HCT116 (cell line): Measurements from ENCODE around the gene TRPC6. TPM values are rescaled to one million over a fixed set of nuclear protein-coding genes. Genes with fewer than 3 reads are reported as not detected.

Source experiments
- ATAC-seq: fragments of 200-7000 bp; cut with Tn5 transposase; 2 replicates; pipeline ENCODE4 v1.9.1; 2020; ENCODE audit warnings: mild to moderate bottlenecking, moderate library complexity
- BruUV-seq: library from RNA; stranded (reverse); fragments of 400-500 nt; replicated peaks from 2 replicates; lab custom pipeline; 2021; lab: Mats Ljungman, UMichigan
- CTCF ChIA-PET: fragments of 300-600 bp; sonication (Branson Sonifier 250); formaldehyde crosslinking; loops from one replicate; lab custom pipeline; 2021; ENCODE audit warnings: antibody characterized with exemption; lab: Charles Lee
- POLR2A ChIA-PET: fragments of 300-600, 350-600 bp; sonication (Branson Sonifier 250); formaldehyde crosslinking; loops from one replicate; lab custom pipeline; 2021; ENCODE audit warnings: antibody characterized with exemption; lab: Charles Lee
- RAD21 ChIA-PET, 2 experiments: fragments of 300-600 bp; sonication (Branson Sonifier 250); formaldehyde crosslinking; loops; one replicate each; lab custom pipeline; 2023; ENCODE audit warnings: low total read pairs in 2 of 2; ENCODE audit not compliant: uncharacterized antibody in 2 of 2, unreplicated experiment in 2 of 2, low non-redundant PET in 1 of 2; lab: Charles Lee
- DNase-seq: peaks from one replicate; pipeline ENCODE4 v3.0.0-alpha.2; 2010; ENCODE audit warnings: low read depth, low spot score
- H2AFZ ChIP-seq: fragments of 200-600 bp; shearing (Covaris generic), sonication (generic); 2 replicates; pipeline ENCODE4 v1.6.1; 2017; ENCODE audit warnings: low read depth, mixed run types, mixed read lengths, antibody characterized with exemption, low read length; ENCODE audit not compliant: poor library complexity, severe bottlenecking
- H3K27ac ChIP-seq: 2 replicates; pipeline ENCODE4 v1.5.1; 2012; ENCODE audit warnings: low read depth, low read length
- H3K27me3 ChIP-seq: fragments of 200-600 bp; sonication (generic); 2 replicates; pipeline ENCODE4 v1.6.1; 2016; ENCODE audit warnings: mixed run types, low read length, mixed read lengths; ENCODE audit not compliant: insufficient read depth
- H3K36me3 ChIP-seq, 2 experiments: fragments of 200-500 bp in 1 of 2; fragments of 200-600 bp in 1 of 2; sonication (Bioruptor generic) in 1 of 2; sonication (generic) in 1 of 2; 2 replicates each; pipeline versions ENCODE4 v1.5.1 to v1.6.1; 2014 to 2016; ENCODE audit warnings: low read length in 2 of 2, inconsistent platforms in 1 of 2, mixed read lengths in 1 of 2, mixed run types in 1 of 2; ENCODE audit not compliant: insufficient read depth in 2 of 2, control insufficient read depth in 1 of 2
- H3K4me1 ChIP-seq, 2 experiments: fragments of 200-600 bp in 1 of 2; sonication (generic) in 1 of 2; 2 replicates each; pipeline versions ENCODE4 v1.5.1 to v1.6.1; 2012 to 2017; ENCODE audit warnings: low read length in 2 of 2, inconsistent platforms in 1 of 2, mild to moderate bottlenecking in 1 of 2, mixed read lengths in 1 of 2, mixed run types in 1 of 2, moderate library complexity in 1 of 2; ENCODE audit not compliant: insufficient read depth in 2 of 2, control insufficient read depth in 1 of 2
- H3K4me2 ChIP-seq: fragments of 200-600 bp; sonication (generic); 2 replicates; pipeline ENCODE4 v1.6.1; 2017; ENCODE audit warnings: mixed run types, low read length, mixed read lengths
- H3K4me3 ChIP-seq, 2 experiments: fragments of 200-600 bp in 1 of 2; sonication (generic) in 1 of 2; replicated peaks in 1 of 2; 2 replicates each; pipeline ENCODE4 v1.5.1; 2011 to 2016; ENCODE audit warnings: low read length in 2 of 2, control low read depth in 1 of 2, low read depth in 1 of 2, mild to moderate bottlenecking in 1 of 2, mixed read lengths in 1 of 2, mixed run types in 1 of 2
- H3K79me2 ChIP-seq: fragments of 200-600 bp; sonication (generic); 2 replicates; pipeline ENCODE4 v1.6.1; 2017; ENCODE audit warnings: mild to moderate bottlenecking, mixed run types, low read length, moderate library complexity, mixed read lengths; ENCODE audit not compliant: insufficient read depth
- H3K9ac ChIP-seq: fragments of 200-600 bp; sonication (generic); 2 replicates; pipeline ENCODE4 v1.6.1; 2016; ENCODE audit warnings: low read length, mixed read lengths
- H3K9me2 ChIP-seq: fragments of 200-600 bp; sonication (generic), shearing (Covaris generic); 2 replicates; pipeline ENCODE4 v1.6.1; 2017; ENCODE audit warnings: mixed run types, mild to moderate bottlenecking, moderate library complexity; ENCODE audit not compliant: insufficient read depth
- H3K9me3 ChIP-seq, 2 experiments: fragments of 200-500 bp in 1 of 2; fragments of 200-600 bp in 1 of 2; sonication (Bioruptor generic) in 1 of 2; sonication (generic) in 1 of 2; 2 replicates each; pipeline ENCODE4 v1.6.1; 2014 to 2017; ENCODE audit warnings: low read length in 2 of 2, mixed read lengths in 2 of 2, inconsistent platforms in 1 of 2, low read depth in 1 of 2, mild to moderate bottlenecking in 1 of 2, mixed run types in 1 of 2, moderate library complexity in 1 of 2; ENCODE audit not compliant: control insufficient read depth in 1 of 2, insufficient read depth in 1 of 2
- H4K20me1 ChIP-seq: fragments of 200-600 bp; sonication (generic), shearing (Covaris generic); 2 replicates; pipeline ENCODE4 v1.6.1; 2017; ENCODE audit warnings: mixed run types, mild to moderate bottlenecking, moderate library complexity; ENCODE audit not compliant: insufficient read depth
- EGR1 ChIP-seq: IDR thresholded peaks from 2 replicates; pipeline ENCODE4 v1.6.1; 2012; ENCODE audit warnings: low read depth
- EZH2phosphoT487 ChIP-seq: fragments of 200-600 bp; IDR thresholded peaks from 2 replicates; pipeline ENCODE4 v1.6.1; 2018; ENCODE audit warnings: antibody characterized with exemption, borderline replicate concordance
- FOSL1 ChIP-seq: IDR thresholded peaks from 2 replicates; pipeline ENCODE4 v1.6.1; 2012; ENCODE audit warnings: low read depth
- JUND ChIP-seq: IDR thresholded peaks from 2 replicates; pipeline ENCODE4 v1.6.1; 2012
- REST ChIP-seq: IDR thresholded peaks from 2 replicates; pipeline ENCODE4 v1.6.1; 2012; ENCODE audit warnings: low read depth
- SIN3A ChIP-seq: IDR thresholded peaks from 2 replicates; pipeline ENCODE4 v1.6.1; 2012; ENCODE audit warnings: low read depth
- SP1 ChIP-seq: IDR thresholded peaks from 2 replicates; pipeline ENCODE4 v1.6.1; 2012; ENCODE audit warnings: low read depth
- YY1 ChIP-seq: IDR thresholded peaks from 2 replicates; pipeline ENCODE4 v1.6.1; 2011; ENCODE audit warnings: low read length, low read depth, moderate library complexity, mild to moderate bottlenecking; ENCODE audit not compliant: insufficient replicate concordance; ENCODE audit errors: extremely low read depth
- intact Hi-C: fragments of 100-400 bp; cut with micrococcal nuclease; formaldehyde crosslinking; loops from 2 replicates; pipeline ENCODE4 v1.10.0; 2022
- total RNA-seq: library from RNA; stranded (reverse); gene quantifications from one replicate; pipeline ENCODE4 v1.2.1, GENCODE V29; 2021; ENCODE audit not compliant: unreplicated experiment

Gene TRPC6
- total RNA-seq, 1 experiment from 2014 or later: not detected

- intact Hi-C loops: no loop called here
- H2AFZ ChIP-seq: peak overlapping the region; percentile 49
- no peaks in the 10 kb centered on the region for H4K20me1 ChIP-seq
- ChIA-PET POLR2A (no interaction called here), RAD21 (no interaction called here), CTCF (no interaction called here)
- BruUV-seq: no TSS peak
- ATAC-seq: peak; percentile 47; the same call in 1 of the 2 replicates
- no peak overlapping the region for H3K4me3 ChIP-seq
- peak overlapping the region; percentile 49 for H3K4me2 ChIP-seq
- H3K79me2 ChIP-seq: no peaks in the 10 kb centered on the region
- H3K9me2 ChIP-seq: no peaks in the 10 kb centered on the region
- no peaks in the 10 kb centered on the region for H3K9me3 ChIP-seq
- H3K4me1 ChIP-seq: peaks cover 2 to 27% of the 10 kb centered on the region in 2 experiments; a peak in 3 of 4 replicates
- no peaks in the 10 kb centered on the region for H3K36me3 ChIP-seq
- no peaks in the 10 kb centered on the region for H3K27me3 ChIP-seq
- TF ChIP-seq EZH2phosphoT487 (no peak), FOSL1 (peak; percentile 39), SP1 (0 out of 2 replicates have a peak, but pooled peaks have one; percentile 22)
- TF ChIP-seq, all 23 proteins: peak for 2
- Histone ChIP-seq H3K9ac (no peak overlapping the region), H3K27ac (no peak overlapping the region)
- DNase-seq: no peak
Observed at GRCh38 chr11:101446238-101446637, 137.6 kb downstream of the TRPC6 start.

DNA sequence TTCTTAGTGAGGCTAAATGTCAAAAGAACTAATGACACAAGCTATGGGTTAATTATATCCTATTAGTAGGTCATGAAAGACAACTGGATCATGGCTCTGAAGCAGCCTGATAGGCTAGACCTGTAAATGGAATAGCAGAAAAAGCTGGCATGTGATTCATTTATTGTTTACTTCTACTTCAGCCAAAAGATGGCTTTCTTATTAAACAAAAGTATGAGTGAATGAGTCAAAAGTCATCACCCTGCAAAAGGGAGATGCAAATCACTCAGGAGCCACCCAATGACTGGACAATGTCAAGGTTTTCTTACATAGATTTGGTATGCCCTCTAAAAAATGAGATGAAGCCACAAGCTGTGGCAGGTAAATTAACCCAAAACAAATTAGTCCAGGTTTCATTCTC is 138.0 kb downstream of the TRPC6 start:
- BruUV-seq: no TSS peak
- Histone ChIP-seq H3K36me3 (no peaks in the 10 kb centered on the region), H3K9ac (no peak overlapping the region), H3K79me2 (no peaks in the 10 kb centered on the region), H3K27ac (no peak overlapping the region), H3K9me3 (no peaks in the 10 kb centered on the region), H3K4me2 (peak overlapping the region; percentile 49), H3K9me2 (no peaks in the 10 kb centered on the region), H2AFZ (peak overlapping the region; percentile 49), H3K4me1 (peaks cover 2 to 27% of the 10 kb centered on the region in 2 experiments; a peak in 3 of 4 replicates), H3K27me3 (no peaks in the 10 kb centered on the region), H3K4me3 (no peak overlapping the region), H4K20me1 (no peaks in the 10 kb centered on the region)
- intact Hi-C loops: no loop called here
- ChIA-PET CTCF (no interaction called here), POLR2A (no interaction called here), RAD21 (no interaction called here)
- TF ChIP-seq REST (no peak), JUND (no peak), SP1 (no peak), SIN3A (no peak), EGR1 (no peak), YY1 (no peak)
- DNase-seq (no peak), ATAC-seq (no peak)
